ENCODE measurements around the gene ELL. TPM values are rescaled to one million over a fixed set of nuclear protein-coding genes. Genes with fewer than 3 reads are reported as not detected.
A peak's percentile ranks its signal among the peaks of the same experiment; 100 is the strongest.

Gene ELL
- polyA plus RNA-seq, 4 donors = 8.6 to 12.2 (median 10.4) TPM

DNA sequence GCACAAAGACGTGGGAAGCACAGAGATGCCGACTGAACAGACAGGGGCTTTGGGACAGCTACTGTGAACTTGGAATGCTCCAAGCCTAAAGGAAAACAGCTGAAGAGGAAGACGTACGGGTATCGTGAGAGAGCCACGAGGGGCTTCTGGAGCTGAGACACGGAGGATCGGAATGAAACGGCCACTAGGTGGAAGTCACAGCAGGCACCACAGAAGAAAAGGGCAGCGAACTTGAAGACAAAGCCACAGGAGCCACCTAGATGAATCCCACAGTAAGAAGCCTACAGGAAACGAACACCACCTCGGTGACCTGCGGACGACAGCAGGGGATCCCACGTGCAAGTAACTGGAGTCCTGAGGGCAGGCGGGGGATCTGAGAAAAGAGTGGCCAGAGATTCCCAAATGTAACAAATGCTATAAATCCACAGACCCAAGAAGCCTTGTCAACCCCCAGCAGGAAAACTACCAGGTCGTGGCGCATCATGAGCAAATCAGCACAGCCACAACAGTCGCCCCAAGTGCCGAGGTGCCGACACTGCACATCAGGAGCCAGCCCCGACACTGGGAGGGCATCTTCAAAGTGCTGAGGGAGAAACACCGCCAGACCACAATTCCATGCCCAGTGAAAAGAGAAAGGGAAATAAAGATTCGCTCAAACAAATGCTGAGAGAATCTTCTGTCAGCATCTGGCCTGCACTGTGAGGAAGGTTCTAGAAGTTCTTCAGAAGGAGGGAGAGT, 44.7 kb downstream of the ELL start:
- peak overlapping the region in 1 of 3 donors; percentile 45 for H3K27ac ChIP-seq (ENCODE audit: low read depth in 1 of 3, low read length in 2 of 3)
- peaks cover 0 to 50% (median 0%) of the 10 kb centered on the region in 3 donors for H3K36me3 ChIP-seq (ENCODE audit: control insufficient read depth in 3 of 3, insufficient read depth in 2 of 3, low read depth in 1 of 3, low read length in 3 of 3)
- FAIRE-seq = no peak
- no peaks in the 10 kb centered on the region for H3K9me3 ChIP-seq (ENCODE audit: control insufficient read depth in 2 of 2, insufficient read depth in 1 of 2, low read depth in 1 of 2, low read length in 1 of 2)
- DNase-seq = peak in 1 of 2 donors; percentile 40
- H3K4me1 ChIP-seq (ENCODE audit: control insufficient read depth in 3 of 3, insufficient read depth in 2 of 3, low read depth in 1 of 3, low read length in 2 of 3) = peaks cover 0 to 24% (median 10%) of the 10 kb centered on the region in 3 donors
- 73 to 90% (median 80%) methylated on average over 24 of the region's 24 CpGs for WGBS, 3 donors
- H3K27me3 ChIP-seq (ENCODE audit: control insufficient read depth in 3 of 3, insufficient read depth in 3 of 3, low read length in 3 of 3) = no peaks in the 10 kb centered on the region
- no peak overlapping the region for H3K4me3 ChIP-seq (ENCODE audit: low read depth in 1 of 3, low read length in 3 of 3)

- 90 to 92% (median 92%) methylated on average over 14 of the region's 14 CpGs for WGBS, 3 donors
- Histone ChIP-seq H3K4me3 (ENCODE audit: low read depth in 1 of 3, low read length in 3 of 3) (no peak overlapping the region), H3K4me1 (ENCODE audit: control insufficient read depth in 3 of 3, insufficient read depth in 2 of 3, low read depth in 1 of 3, low read length in 2 of 3) (peaks cover 0 to 24% (median 10%) of the 10 kb centered on the region in 3 donors), H3K36me3 (ENCODE audit: control insufficient read depth in 3 of 3, insufficient read depth in 2 of 3, low read depth in 1 of 3, low read length in 3 of 3) (peaks cover 0 to 52% (median 0%) of the 10 kb centered on the region in 3 donors), H3K27ac (ENCODE audit: low read depth in 1 of 3, low read length in 2 of 3) (peak overlapping the region in 1 of 3 donors; percentile 45), H3K9me3 (ENCODE audit: control insufficient read depth in 2 of 2, insufficient read depth in 1 of 2, low read depth in 1 of 2, low read length in 1 of 2) (no peaks in the 10 kb centered on the region), H3K27me3 (ENCODE audit: control insufficient read depth in 3 of 3, insufficient read depth in 3 of 3, low read length in 3 of 3) (no peaks in the 10 kb centered on the region)
- no peak for FAIRE-seq
- DNase-seq = no peak
Observed at GRCh38 chr19:18476507-18477041, 45.3 kb downstream of the ELL start.

DNA sequence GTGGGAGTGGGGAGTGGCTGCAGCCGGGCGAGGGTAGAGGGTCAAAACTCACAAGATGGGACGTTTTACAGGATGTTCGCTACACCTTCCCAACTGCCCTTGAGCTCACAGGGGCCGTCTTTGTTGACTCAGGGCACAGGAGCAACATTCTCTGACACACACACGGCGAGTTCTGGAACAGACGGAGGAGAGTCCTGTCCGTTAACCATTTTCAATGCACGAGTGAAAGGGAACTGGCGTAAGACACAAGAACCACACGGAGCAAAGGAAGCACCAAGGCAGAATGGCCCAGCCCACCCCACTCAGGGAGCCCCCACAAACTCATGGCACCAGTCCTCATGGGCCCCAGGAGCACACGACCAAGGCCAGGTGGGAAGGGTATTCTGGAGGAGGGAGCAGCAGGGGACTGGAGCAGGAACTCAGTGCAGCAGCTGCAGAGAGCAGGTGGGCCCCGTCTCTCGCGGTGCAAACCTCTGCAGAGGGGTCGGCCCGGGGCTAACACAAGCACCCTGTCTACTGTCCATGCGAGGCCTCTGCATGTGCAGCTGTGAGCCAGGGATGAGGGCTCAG, 46.0 kb downstream of the ELL start:
- peaks cover 0 to 24% (median 10%) of the 10 kb centered on the region in 3 donors for H3K4me1 ChIP-seq (ENCODE audit: control insufficient read depth in 3 of 3, insufficient read depth in 2 of 3, low read depth in 1 of 3, low read length in 2 of 3)
- H3K9me3 ChIP-seq (ENCODE audit: control insufficient read depth in 2 of 2, insufficient read depth in 1 of 2, low read depth in 1 of 2, low read length in 1 of 2) = no peaks in the 10 kb centered on the region
- peak overlapping the region in 1 of 3 donors; percentile 41 for H3K27ac ChIP-seq (ENCODE audit: low read depth in 1 of 3, low read length in 2 of 3)
- H3K27me3 ChIP-seq (ENCODE audit: control insufficient read depth in 3 of 3, insufficient read depth in 3 of 3, low read length in 3 of 3) = no peaks in the 10 kb centered on the region
- no peak for DNase-seq
- FAIRE-seq = no peak
- H3K36me3 ChIP-seq (ENCODE audit: control insufficient read depth in 3 of 3, insufficient read depth in 2 of 3, low read depth in 1 of 3, low read length in 3 of 3) = peaks cover 0 to 50% (median 0%) of the 10 kb centered on the region in 3 donors
- WGBS, 3 donors = 73 to 83% (median 78%) methylated on average over 14 to 19 of the region's 19 CpGs
- H3K4me3 ChIP-seq (ENCODE audit: low read depth in 1 of 3, low read length in 3 of 3) = no peak overlapping the region

DNA sequence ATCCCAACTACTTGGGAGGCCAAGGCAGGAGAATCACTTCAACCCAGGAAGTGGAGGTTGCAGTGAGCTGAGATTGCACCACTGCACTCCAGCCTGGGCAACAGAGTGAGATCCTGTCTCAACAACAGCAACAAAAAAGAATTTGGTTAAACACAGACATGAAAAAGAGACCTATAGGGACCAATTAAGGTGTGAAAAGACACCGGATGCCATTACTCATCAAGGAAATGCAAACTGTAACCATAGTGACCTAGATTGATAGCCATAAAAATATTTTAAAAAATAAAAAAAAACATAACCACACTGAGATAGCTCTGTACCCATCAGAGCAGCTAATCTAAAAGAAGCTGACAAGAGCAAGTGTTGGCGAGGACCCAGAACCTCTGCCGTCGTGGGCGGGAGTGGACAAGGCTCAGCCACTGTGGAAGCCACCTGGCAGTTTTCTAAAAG, 46.8 kb downstream of the ELL start:
- H3K9me3 ChIP-seq (ENCODE audit: control insufficient read depth in 2 of 2, insufficient read depth in 1 of 2, low read depth in 1 of 2, low read length in 1 of 2) = no peaks in the 10 kb centered on the region
- H3K27me3 ChIP-seq (ENCODE audit: control insufficient read depth in 3 of 3, insufficient read depth in 3 of 3, low read length in 3 of 3) = no peaks in the 10 kb centered on the region
- H3K27ac ChIP-seq (ENCODE audit: low read depth in 1 of 3, low read length in 2 of 3) = peak overlapping the region in 1 of 3 donors; percentile 35
- 49 to 58% (median 55%) methylated on average over 5 of the region's 5 CpGs for WGBS, 3 donors
- peaks cover 0 to 24% (median 7%) of the 10 kb centered on the region in 3 donors for H3K4me1 ChIP-seq (ENCODE audit: control insufficient read depth in 3 of 3, insufficient read depth in 2 of 3, low read depth in 1 of 3, low read length in 2 of 3)
- H3K4me3 ChIP-seq (ENCODE audit: low read depth in 1 of 3, low read length in 3 of 3) = no peak overlapping the region
- peaks cover 0 to 53% (median 0%) of the 10 kb centered on the region in 3 donors for H3K36me3 ChIP-seq (ENCODE audit: control insufficient read depth in 3 of 3, insufficient read depth in 2 of 3, low read depth in 1 of 3, low read length in 3 of 3)
- FAIRE-seq (no peak), DNase-seq (peak in 1 of 2 donors; percentile 50)

DNA sequence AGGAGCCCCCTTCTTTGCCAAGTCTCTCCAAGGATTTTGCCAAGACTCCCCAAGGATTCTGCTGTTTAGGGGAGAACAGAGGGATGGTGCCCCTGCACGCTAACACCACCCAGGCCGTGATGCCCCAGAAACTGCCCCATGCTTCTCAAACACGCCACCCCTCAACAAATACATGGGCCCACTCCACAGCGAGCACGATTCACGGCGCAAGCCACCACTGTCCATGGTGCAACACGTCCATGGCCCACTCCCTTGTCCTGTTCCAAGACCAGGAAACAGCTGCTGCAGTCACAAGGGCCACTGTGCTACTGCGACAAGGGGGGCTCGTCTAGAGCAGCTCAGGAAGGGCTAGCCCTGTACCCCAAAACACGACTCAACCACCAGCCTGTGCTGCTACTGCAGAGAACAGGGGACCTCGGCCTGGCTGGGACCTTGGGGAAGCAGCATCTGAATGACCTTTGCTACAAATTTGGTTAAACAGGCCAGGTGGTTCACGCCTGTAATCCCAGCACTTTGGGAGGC, 47.4 kb downstream of the ELL start:
- Histone ChIP-seq H3K9me3 (ENCODE audit: control insufficient read depth in 2 of 2, insufficient read depth in 1 of 2, low read depth in 1 of 2, low read length in 1 of 2) (no peaks in the 10 kb centered on the region), H3K36me3 (ENCODE audit: control insufficient read depth in 3 of 3, insufficient read depth in 2 of 3, low read depth in 1 of 3, low read length in 3 of 3) (peaks cover 0 to 52% (median 0%) of the 10 kb centered on the region in 3 donors), H3K27ac (ENCODE audit: low read depth in 1 of 3, low read length in 2 of 3) (peak overlapping the region in 2 of 3 donors; percentile 38 to 76), H3K27me3 (ENCODE audit: control insufficient read depth in 3 of 3, insufficient read depth in 3 of 3, low read length in 3 of 3) (no peaks in the 10 kb centered on the region), H3K4me3 (ENCODE audit: low read depth in 1 of 3, low read length in 3 of 3) (no peak overlapping the region), H3K4me1 (ENCODE audit: control insufficient read depth in 3 of 3, insufficient read depth in 2 of 3, low read depth in 1 of 3, low read length in 2 of 3) (peaks cover 0 to 26% (median 2%) of the 10 kb centered on the region in 3 donors)
- DNase-seq (no peak), FAIRE-seq (no peak)
- WGBS, 3 donors = 82 to 89% (median 86%) methylated on average over 13 of the region's 13 CpGs

DNA sequence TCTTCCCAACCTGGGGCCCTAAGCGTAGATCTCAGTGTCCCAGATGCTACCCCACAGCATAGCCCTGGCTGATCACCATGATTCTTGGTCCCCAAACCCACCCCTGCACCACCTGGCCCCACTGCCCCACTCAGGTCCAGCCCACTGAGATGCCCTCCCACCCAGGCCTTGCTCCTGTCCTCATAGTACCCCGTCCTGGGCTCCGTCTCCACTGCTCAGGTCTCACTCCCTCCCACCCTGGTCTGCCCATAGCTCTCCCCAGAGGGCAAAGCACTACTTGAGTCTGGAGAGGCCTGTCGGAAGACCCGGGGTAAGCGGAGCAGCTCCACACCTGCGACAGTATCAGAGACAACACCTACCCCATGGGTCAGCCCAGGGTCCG, 48.2 kb downstream of the ELL start:
- no peaks in the 10 kb centered on the region for H3K9me3 ChIP-seq (ENCODE audit: control insufficient read depth in 2 of 2, insufficient read depth in 1 of 2, low read depth in 1 of 2, low read length in 1 of 2)
- H3K27ac ChIP-seq (ENCODE audit: low read depth in 1 of 3, low read length in 2 of 3) = peak overlapping the region in 1 of 3 donors; percentile 76
- peaks cover 0 to 51% (median 0%) of the 10 kb centered on the region in 3 donors for H3K36me3 ChIP-seq (ENCODE audit: control insufficient read depth in 3 of 3, insufficient read depth in 2 of 3, low read depth in 1 of 3, low read length in 3 of 3)
- no peak overlapping the region for H3K4me3 ChIP-seq (ENCODE audit: low read depth in 1 of 3, low read length in 3 of 3)
- H3K27me3 ChIP-seq (ENCODE audit: control insufficient read depth in 3 of 3, insufficient read depth in 3 of 3, low read length in 3 of 3) = no peaks in the 10 kb centered on the region
- H3K4me1 ChIP-seq (ENCODE audit: control insufficient read depth in 3 of 3, insufficient read depth in 2 of 3, low read depth in 1 of 3, low read length in 2 of 3) = peaks cover 0 to 27% (median 2%) of the 10 kb centered on the region in 3 donors
- WGBS, 3 donors = 91 to 97% (median 92%) methylated on average over 8 of the region's 8 CpGs
- FAIRE-seq (no peak), DNase-seq (no peak)

GRCh38 chr19:18473003-18473705, 48.7 kb downstream of the ELL start:
- Histone ChIP-seq H3K36me3 (ENCODE audit: control insufficient read depth in 3 of 3, insufficient read depth in 2 of 3, low read depth in 1 of 3, low read length in 3 of 3) (peaks cover 0 to 51% (median 0%) of the 10 kb centered on the region in 3 donors), H3K4me1 (ENCODE audit: control insufficient read depth in 3 of 3, insufficient read depth in 2 of 3, low read depth in 1 of 3, low read length in 2 of 3) (peaks cover 0 to 27% (median 2%) of the 10 kb centered on the region in 3 donors), H3K27ac (ENCODE audit: low read depth in 1 of 3, low read length in 2 of 3) (peak overlapping the region in 1 of 3 donors; percentile 76), H3K27me3 (ENCODE audit: control insufficient read depth in 3 of 3, insufficient read depth in 3 of 3, low read length in 3 of 3) (no peaks in the 10 kb centered on the region), H3K4me3 (ENCODE audit: low read depth in 1 of 3, low read length in 3 of 3) (no peak overlapping the region), H3K9me3 (ENCODE audit: control insufficient read depth in 2 of 2, insufficient read depth in 1 of 2, low read depth in 1 of 2, low read length in 1 of 2) (no peaks in the 10 kb centered on the region)
- DNase-seq (no peak), FAIRE-seq (no peak)
- WGBS, 3 donors = 69 to 78% (median 69%) methylated on average over 8 of the region's 8 CpGs

GRCh38 chr19:18470787-18471186, 51.1 kb downstream of the ELL start:
- peaks cover 0 to 25% (median 2%) of the 10 kb centered on the region in 3 donors for H3K4me1 ChIP-seq (ENCODE audit: control insufficient read depth in 3 of 3, insufficient read depth in 2 of 3, low read depth in 1 of 3, low read length in 2 of 3)

More at GRCh38 chr19:18470787-18471186, 51.1 kb downstream of the ELL start:
- H3K4me3 ChIP-seq (ENCODE audit: low read depth in 1 of 3, low read length in 3 of 3) = no peak overlapping the region
- DNase-seq (no peak), FAIRE-seq (no peak)
- 52 to 64% (median 60%) methylated on average over 2 of the region's 2 CpGs for WGBS, 3 donors
- peaks cover 0 to 43% (median 0%) of the 10 kb centered on the region in 3 donors for H3K36me3 ChIP-seq (ENCODE audit: control insufficient read depth in 3 of 3, insufficient read depth in 2 of 3, low read depth in 1 of 3, low read length in 3 of 3)
- H3K27me3 ChIP-seq (ENCODE audit: control insufficient read depth in 3 of 3, insufficient read depth in 3 of 3, low read length in 3 of 3) = no peaks in the 10 kb centered on the region
- no peaks in the 10 kb centered on the region for H3K9me3 ChIP-seq (ENCODE audit: control insufficient read depth in 2 of 2, insufficient read depth in 1 of 2, low read depth in 1 of 2, low read length in 1 of 2)
- peak overlapping the region in 1 of 3 donors; percentile 11 for H3K27ac ChIP-seq (ENCODE audit: low read depth in 1 of 3, low read length in 2 of 3)

All from small intestine (tissue), 7 donors.